ENCODE data around the gene TMEM43. TPM values are rescaled to one million over a fixed set of nuclear protein-coding genes. Genes with fewer than 3 reads are reported as not detected.

Gene TMEM43
- total and polyA plus RNA-seq, 2 experiments from 2014 or later, result 59.4 to 73.1 TPM

DNA sequence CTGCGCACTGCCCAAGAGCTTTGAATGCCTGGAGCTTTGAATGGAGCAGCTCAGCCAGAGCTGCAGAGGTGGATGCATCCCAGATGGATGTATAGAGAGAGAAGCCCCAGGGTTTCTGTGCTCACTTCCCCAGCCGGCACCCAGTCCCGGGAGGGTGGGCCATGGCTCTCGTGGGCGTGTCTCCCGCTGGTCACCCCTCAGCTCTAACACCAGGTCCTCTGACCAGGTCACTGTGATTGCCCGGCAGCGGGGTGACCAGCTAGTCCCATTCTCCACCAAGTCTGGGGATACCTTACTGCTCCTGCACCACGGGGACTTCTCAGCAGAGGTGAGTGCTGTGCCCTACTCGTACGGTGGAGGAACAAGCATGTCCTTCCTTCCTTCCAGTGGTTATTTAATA lies 10.7 kb downstream of the TMEM43 start:
- no peak overlapping the region for H2AFZ ChIP-seq
- no peaks in the 10 kb centered on the region for H3K9me3 ChIP-seq (ENCODE audit: low read depth)
- H3K4me3 ChIP-seq, result no peak overlapping the region
- no peak overlapping the region for H3K27ac ChIP-seq
- no peaks in the 10 kb centered on the region for H3K27me3 ChIP-seq
- H3K4me2 ChIP-seq, result no peak overlapping the region
- DNase-seq (ENCODE audit: low spot score), result no peak
- peaks cover 3% of the 10 kb centered on the region for H4K20me1 ChIP-seq (ENCODE audit: insufficient read depth, poor library complexity, severe bottlenecking)
- no peaks in the 10 kb centered on the region for H3K36me3 ChIP-seq (replicated peaks; ENCODE audit: insufficient read depth, low read depth)
- no peaks in the 10 kb centered on the region for H3K79me2 ChIP-seq
- 86% methylated on average over 11 of the region's 11 CpGs for WGBS (ENCODE audit: low lambda C conversion rate, missing lambda C conversion rate)
- no peaks in the 10 kb centered on the region for H3K9me2 ChIP-seq (replicated peaks; ENCODE audit: insufficient read depth)
- H3K4me1 ChIP-seq (ENCODE audit: insufficient read depth), result no peaks in the 10 kb centered on the region
- TF ChIP-seq EZH2phosphoT487 (IDR thresholded peaks at IDR 0.05; ENCODE audit: low read depth, severe bottlenecking, unreplicated experiment) (no peak), EZH2 (IDR thresholded peaks at IDR 0.05; ENCODE audit: borderline replicate concordance) (no peak)
- TF ChIP-seq, protein P1, sequence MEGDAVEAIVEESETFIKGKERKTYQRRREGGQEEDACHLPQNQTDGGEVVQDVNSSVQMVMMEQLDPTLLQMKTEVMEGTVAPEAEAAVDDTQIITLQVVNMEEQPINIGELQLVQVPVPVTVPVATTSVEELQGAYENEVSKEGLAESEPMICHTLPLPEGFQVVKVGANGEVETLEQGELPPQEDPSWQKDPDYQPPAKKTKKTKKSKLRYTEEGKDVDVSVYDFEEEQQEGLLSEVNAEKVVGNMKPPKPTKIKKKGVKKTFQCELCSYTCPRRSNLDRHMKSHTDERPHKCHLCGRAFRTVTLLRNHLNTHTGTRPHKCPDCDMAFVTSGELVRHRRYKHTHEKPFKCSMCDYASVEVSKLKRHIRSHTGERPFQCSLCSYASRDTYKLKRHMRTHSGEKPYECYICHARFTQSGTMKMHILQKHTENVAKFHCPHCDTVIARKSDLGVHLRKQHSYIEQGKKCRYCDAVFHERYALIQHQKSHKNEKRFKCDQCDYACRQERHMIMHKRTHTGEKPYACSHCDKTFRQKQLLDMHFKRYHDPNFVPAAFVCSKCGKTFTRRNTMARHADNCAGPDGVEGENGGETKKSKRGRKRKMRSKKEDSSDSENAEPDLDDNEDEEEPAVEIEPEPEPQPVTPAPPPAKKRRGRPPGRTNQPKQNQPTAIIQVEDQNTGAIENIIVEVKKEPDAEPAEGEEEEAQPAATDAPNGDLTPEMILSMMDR (IDR thresholded peaks at IDR 0.05; ENCODE audit: poor library complexity), result no peak

DNA sequence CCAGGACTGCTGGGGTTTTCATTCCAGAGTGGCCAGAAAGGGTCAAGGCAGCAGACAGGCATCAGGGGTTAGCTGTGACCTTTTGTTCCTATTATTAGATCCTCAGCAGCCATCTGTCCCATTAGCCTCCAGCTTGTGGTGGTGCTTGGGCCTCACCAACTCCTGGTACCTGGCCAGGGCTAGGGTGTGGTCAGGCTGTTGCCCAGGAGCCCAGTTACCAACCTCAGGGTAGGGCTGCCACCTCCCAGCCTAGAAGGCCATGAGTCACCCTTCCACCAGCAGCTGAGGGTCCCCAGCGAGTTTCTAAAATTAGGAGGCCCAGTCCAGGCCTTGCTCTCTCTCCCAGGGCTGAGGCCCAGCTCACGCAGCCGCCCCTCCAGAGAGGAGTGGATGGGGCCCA lies 12.2 kb downstream of the TMEM43 start:
- Histone ChIP-seq H3K36me3 (replicated peaks; ENCODE audit: insufficient read depth, low read depth) (no peaks in the 10 kb centered on the region), H3K9me3 (ENCODE audit: low read depth) (no peaks in the 10 kb centered on the region), H3K4me2 (no peak overlapping the region), H3K79me2 (no peaks in the 10 kb centered on the region), H3K27ac (no peak overlapping the region), H2AFZ (no peak overlapping the region), H3K9me2 (replicated peaks; ENCODE audit: insufficient read depth) (no peaks in the 10 kb centered on the region), H3K27me3 (no peaks in the 10 kb centered on the region), H3K4me1 (ENCODE audit: insufficient read depth) (no peaks in the 10 kb centered on the region), H3K4me3 (no peak overlapping the region), H4K20me1 (ENCODE audit: insufficient read depth, poor library complexity, severe bottlenecking) (no peaks in the 10 kb centered on the region)
- 87% methylated on average over 3 of the region's 3 CpGs for WGBS (ENCODE audit: low lambda C conversion rate, missing lambda C conversion rate)
- TF ChIP-seq, protein P1 (IDR thresholded peaks at IDR 0.05; ENCODE audit: poor library complexity), result no peak
- no peak for DNase-seq (ENCODE audit: low spot score)

DNA sequence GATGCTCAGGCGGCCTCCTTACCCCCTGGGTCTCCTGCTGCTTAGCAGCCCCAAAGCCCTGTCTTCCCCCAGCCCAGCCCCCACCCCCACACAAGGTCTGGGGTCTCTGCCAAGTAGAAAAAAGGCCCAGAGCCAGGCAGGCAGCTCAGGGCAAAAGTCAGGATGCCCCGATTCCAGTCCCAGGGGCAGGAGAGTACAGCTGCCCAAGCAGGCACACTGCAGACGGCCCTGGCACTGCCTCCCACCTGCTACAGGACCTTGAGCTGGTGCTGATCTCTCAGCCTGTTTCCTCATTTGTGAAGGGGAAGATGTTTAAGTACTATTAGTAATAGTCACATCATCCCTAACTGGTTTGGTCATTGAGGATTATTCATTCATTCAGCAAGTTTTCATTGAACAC lies 12.6 kb downstream of the TMEM43 start:
- Histone ChIP-seq H3K4me3 (no peak overlapping the region), H3K9me3 (ENCODE audit: low read depth) (no peaks in the 10 kb centered on the region), H3K36me3 (replicated peaks; ENCODE audit: insufficient read depth, low read depth) (no peaks in the 10 kb centered on the region), H4K20me1 (ENCODE audit: insufficient read depth, poor library complexity, severe bottlenecking) (no peaks in the 10 kb centered on the region), H3K79me2 (no peaks in the 10 kb centered on the region), H3K4me2 (no peak overlapping the region), H2AFZ (no peak overlapping the region), H3K27me3 (no peaks in the 10 kb centered on the region), H3K9me2 (replicated peaks; ENCODE audit: insufficient read depth) (no peaks in the 10 kb centered on the region), H3K27ac (no peak overlapping the region), H3K4me1 (ENCODE audit: insufficient read depth) (no peaks in the 10 kb centered on the region)
- 96% methylated on average over 3 of the region's 3 CpGs for WGBS (ENCODE audit: low lambda C conversion rate, missing lambda C conversion rate)
- TF ChIP-seq EZH2 (IDR thresholded peaks at IDR 0.05; ENCODE audit: borderline replicate concordance) (no peak), EZH2phosphoT487 (IDR thresholded peaks at IDR 0.05; ENCODE audit: low read depth, severe bottlenecking, unreplicated experiment) (no peak)
- TF ChIP-seq, protein P1 (IDR thresholded peaks at IDR 0.05; ENCODE audit: poor library complexity), result no peak
- no peak for DNase-seq (ENCODE audit: low spot score)

Measured in hepatocyte (in vitro differentiated cells).